C1 segment of cervical spinal cord (tissue), 14 donors: ENCODE results near the gene AZU1.
"Not testable (repeated sequence)": the region's sequence is repeated elsewhere in the genome, so short reads cannot be mapped to it uniquely, and the experiment has no call there.

ENCODE experiments used
- DNase-seq, 14 donors: peaks; one replicate each; lab custom pipeline; 2025; lab: John Stamatoyannopoulos, UW

AZU1 gene

DNA sequence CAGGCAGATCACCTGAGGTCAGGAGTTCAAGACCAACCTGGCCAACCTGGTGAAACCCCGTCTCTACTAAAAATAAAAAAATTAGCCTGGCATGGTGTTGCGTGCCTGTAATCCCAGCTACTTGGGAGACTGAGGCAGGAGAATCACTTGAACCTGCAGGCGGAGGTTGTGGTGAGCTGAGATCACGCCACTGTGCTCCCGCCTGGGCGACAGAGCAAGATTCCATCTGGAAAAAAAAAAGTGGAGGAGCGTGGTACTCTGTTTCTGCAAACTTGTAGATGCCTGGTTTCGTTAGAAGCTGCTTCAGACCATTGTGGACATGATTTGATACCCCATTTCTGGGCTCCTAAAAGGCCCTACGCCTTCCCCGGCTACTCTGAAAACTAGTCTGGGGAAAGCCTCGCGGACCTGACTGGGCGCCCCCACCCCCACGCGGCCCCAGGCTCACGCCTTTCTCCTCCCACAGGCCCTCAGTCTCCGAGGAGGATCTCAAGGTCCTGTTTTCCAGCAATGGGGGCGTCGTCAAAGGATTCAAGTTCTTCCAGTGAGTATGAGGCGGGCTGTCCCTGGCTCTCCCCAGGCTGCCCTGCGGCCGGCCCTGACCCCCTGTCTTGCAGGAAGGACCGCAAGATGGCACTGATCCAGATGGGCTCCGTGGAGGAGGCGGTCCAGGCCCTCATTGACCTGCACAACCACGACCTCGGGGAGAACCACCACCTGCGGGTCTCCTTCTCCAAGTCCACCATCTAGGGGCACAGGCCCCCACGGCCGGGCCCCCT lies 17.4 kb upstream of the AZU1 start:
- no peak for DNase-seq

DNA sequence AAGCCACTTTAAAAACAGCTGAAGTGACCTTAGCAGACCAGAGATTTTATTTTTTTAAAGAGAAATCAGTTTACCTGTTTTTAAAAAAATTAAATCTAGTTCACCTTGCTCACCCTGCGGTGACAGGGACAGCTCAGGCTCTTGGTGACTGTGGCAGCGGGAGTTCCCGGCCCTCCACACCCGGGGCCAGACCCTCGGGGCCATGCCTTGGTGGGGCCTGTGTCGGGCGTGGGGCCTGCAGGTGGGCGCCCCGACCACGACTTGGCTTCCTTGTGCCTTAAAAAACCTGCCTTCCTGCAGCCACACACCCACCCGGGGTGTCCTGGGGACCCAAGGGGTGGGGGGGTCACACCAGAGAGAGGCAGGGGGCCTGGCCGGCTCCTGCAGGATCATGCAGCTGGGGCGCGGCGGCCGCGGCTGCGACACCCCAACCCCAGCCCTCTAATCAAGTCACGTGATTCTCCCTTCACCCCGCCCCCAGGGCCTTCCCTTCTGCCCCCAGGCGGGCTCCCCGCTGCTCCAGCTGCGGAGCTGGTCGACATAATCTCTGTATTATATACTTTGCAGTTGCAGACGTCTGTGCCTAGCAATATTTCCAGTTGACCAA lies 16.7 kb upstream of the AZU1 start:
- DNase-seq = no peak

GRCh38 chr19:811506-812048 lies 16.1 kb upstream of the AZU1 start:
- no peak for DNase-seq

DNA sequence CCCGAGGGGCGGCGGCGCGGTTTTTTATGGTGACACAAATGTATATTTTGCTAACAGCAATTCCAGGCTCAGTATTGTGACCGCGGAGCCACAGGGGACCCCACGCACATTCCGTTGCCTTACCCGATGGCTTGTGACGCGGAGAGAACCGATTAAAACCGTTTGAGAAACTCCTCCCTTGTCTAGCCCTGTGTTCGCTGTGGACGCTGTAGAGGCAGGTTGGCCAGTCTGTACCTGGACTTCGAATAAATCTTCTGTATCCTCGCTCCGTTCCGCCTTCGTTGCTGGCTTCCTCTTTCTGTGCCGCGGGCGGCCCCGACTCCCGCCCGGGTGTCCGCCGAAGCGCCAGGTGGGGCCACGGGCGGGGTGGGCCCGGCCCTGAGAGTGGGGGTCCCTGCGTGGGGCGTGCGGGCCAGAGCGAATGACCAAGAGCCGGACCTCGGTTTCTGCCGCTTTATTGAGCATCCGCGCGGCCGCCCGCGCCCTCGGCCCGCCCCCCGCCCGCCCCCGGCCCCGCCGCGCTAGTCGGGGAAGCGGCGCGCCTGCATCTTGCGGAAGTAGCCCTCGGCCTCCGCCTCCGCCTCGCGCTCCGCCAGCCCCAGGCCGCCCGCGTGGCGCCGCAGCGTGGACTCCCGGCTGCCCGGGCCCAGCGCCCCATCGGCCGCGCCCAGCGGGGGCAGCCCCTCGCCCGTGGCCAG lies 15.4 kb upstream of the AZU1 start:
- no peak for DNase-seq

DNA sequence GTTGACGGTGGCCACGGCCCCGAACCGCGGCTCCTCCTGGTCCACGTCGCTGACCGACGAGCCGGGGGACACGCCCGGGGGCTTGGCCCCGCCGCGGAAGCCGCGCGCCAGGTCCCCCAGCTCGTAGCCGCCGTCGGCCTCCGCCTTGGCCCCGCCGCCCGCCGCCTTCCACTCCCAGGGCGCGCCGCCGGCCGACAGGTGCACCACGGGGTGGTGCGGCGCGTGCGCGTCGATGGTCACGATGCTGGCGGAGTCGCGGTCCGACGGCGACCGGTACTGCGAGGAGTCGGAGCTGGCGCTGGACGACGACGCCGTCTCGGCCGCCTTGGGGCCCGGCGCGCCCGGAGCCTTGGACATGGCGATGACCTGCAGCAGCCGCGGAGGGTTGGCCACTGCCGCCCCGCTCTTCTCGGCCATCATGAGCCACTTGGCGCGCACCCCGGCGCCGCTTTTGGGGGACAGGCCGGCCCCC lies 14.9 kb upstream of the AZU1 start:
- no peak for DNase-seq

- DNase-seq = no peak
These were observed 14.2 kb upstream of the AZU1 start for GRCh38 chr19:813219-814151.

GRCh38 chr19:814152-815078 lies 13.2 kb upstream of the AZU1 start:
- no peak for DNase-seq

GRCh38 chr19:815079-815774 lies 12.4 kb upstream of the AZU1 start:
- no peak for DNase-seq

DNA sequence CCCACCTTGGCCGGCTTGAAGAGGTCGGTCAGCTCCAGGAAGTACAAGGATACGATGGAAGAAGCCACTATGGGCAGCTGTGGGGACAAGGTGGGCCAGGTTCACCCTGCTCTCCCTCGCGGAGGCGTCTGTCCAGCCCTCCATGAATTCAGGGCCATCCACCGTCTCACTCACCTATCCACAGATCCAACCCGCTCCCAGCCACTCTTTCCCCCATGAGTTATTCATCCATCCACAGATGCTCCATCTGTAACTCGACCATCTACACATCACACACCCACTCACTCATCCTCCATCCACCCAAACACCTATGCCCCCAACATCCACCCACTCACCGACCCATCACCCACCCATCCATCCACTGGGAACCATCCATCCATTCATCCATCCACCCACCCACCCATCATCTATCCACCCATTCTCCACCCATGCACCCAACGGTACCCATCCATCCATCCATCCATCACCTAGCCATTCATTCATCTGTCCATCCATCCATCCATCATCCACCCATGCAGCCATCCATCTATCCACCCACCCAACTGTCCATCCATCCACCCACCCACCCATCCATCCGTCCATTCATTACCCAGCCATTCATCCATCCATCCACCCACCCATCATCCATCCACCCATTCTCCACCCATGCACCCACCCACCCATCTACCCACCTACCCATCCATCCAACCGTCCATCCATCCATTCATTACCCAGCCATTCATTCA lies 11.7 kb upstream of the AZU1 start:
- DNase-seq = no peak

DNA sequence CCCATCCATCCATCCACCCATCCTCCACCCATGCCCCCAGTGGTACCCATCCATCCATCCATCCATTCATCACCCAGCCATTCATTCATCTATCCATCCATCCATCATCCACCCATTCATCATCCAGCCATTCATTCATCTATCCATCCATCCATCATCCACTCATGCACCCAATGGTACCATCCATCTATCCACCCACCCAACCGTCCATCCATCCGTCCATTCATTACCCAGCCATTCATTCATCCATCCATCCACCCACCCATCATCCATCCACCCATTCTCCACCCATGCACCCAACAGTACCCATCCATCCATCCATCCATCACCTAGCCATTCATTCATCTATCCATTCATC lies 11.2 kb upstream of the AZU1 start:
- DNase-seq = no peak

DNA sequence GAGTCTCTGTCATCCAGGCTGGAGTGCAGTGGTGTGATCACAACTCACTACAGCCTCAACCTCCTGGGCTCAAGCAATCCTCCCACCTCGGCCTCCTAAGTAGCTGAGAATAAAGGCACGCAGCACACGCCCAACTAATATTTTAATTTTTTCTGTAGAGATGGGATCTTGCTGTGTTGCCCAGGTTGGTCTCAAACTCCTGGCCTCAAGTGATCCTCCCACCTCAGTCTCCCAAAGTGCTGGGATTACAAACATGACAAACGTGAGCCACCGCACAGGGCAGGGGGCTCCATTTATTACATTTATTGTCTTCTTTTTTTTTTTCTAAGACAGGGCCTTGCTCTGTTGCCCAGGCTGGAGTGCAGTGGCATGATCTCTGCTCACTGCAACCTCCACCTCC lies 7.4 kb upstream of the AZU1 start:
- not testable (repeated sequence) for DNase-seq

GRCh38 chr19:821231-821824 lies 6.3 kb upstream of the AZU1 start:
- DNase-seq = no peak

- DNase-seq = no peak
These were observed 5.7 kb upstream of the AZU1 start, which contains the start of gene PLPPR3 for GRCh38 chr19:821825-822503. PLPPR3 (minus strand) TSS chr19:821955; CDS start chr19:821559, 396 bp downstream.

DNA sequence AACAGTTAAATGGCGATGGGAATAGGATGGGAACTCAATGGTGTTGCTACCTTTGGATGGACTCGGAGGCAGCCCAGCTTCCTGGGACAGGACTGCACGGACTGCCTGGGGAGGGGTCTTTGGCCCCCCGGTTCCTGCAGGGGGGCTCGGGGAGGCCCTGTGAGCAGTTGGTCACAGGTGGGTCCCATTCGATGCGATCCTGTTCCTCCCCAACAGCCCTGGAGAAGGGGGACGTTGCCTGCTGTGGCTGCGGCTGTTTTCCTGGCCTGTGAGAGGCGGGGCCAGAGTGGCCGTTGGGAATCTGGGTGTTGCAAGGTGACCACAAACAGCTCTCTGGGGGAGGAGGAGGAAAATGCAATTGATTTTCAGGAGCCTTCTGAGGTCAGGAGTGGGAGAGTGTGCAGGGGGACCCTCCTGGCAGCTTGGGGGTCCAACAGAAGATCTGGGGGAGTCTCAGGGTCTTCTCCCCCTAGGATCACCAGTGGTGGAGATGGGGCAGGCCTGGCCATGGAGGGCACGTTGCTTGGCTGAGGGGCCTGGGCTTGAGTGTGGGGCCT lies 4.0 kb upstream of the AZU1 start:
- DNase-seq = no peak

DNA sequence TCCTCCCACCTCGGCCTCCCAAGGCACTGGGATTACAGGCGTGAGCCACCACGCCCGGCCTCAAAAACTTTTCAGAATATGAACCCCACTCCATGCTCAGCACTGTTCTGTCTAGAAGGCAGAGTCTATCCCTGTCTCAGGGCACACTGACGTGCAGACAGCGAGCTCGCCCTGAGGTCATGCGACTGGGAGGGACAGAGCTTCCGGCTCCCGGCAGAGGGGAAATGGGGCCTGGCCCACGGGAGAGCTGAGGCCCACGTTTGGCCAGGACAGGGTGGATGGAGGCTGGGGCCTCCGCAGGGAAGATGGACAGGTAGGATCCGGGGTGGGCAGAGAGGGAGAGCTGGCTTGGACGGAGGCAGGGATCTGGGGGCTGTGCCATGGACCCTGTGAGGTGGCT lies 2.8 kb upstream of the AZU1 start:
- DNase-seq = no peak

GRCh38 chr19:825897-826644 lies 1.6 kb upstream of the AZU1 start:
- no peak for DNase-seq

- DNase-seq = no peak
These were observed 325 bp upstream of the AZU1 start for GRCh38 chr19:827314-827709.
